Left renal pelvis (tissue), 4 donors: ENCODE measurements around the gene DEFB112. TPM values are rescaled to one million over a fixed set of nuclear protein-coding genes. Genes with fewer than 3 reads are reported as not detected.

ENCODE experiments used
- DNase-seq, 4 donors: peaks; one replicate each; pipeline ENCODE4 v3.0.0-alpha.2; 2013; ENCODE audit warnings: low read depth in 4 of 4, low spot score in 3 of 4
- polyA plus RNA-seq, 4 donors: library from polyadenylated mRNA; unstranded; fragments of 120-200 nt; gene quantifications; one replicate each; pipeline ENCODE4 v1.2.1, GENCODE V29; 2013; ENCODE audit not compliant: insufficient read length in 4 of 4

Gene DEFB112
- polyA plus RNA-seq, 4 donors = not detected

- DNase-seq = no peak
Observed at GRCh38 chr6:50003139-50003538, 46.6 kb downstream of the DEFB112 start.

DNA sequence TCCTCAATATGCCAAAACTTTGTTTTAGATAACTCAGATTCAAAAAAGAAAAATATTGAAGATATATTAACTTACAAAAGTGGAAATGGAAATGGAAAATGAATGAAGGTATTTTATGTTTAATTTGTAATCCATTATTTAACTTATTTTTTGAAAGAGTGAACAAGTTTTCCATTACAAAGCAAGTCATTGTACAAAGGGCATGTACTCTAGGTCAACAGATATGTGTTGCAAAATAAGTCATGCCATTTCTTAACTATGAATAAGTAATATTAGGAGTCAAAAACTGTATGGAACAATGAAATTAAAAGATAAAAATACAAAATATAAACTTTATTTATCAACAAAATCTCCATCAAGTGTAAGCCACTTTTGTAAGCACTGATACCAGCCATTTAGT lies 54.5 kb downstream of the DEFB112 start:
- no peak for DNase-seq

Other genes starting within 250 kb of the DEFB112 start
- gene CRISP1, start 183.4 kb downstream of the DEFB112 start, polyA plus RNA-seq = under 1 TPM in 1 of 4 donors, not detected in 3; 0.13 TPM
- not detected for gene DEFB114, start 85.8 kb downstream of the DEFB112 start, polyA plus RNA-seq
- gene DEFB113, start 80.3 kb downstream of the DEFB112 start, polyA plus RNA-seq = not detected
- not detected for gene DEFB110, start 27.9 kb downstream of the DEFB112 start, polyA plus RNA-seq